Heart left ventricle (tissue), 16 donors: ENCODE results near the gene BICRA. TPM values are rescaled to one million over a fixed set of nuclear protein-coding genes. Genes with fewer than 3 reads are reported as not detected.

Source experiments
- ATAC-seq, 4 donors: fragments of 200-7000 bp; cut with Tn5 transposase; one replicate each; pipeline ENCODE4 v1.9.1; 2020 to 2022; ENCODE audit warnings: moderate library complexity in 4 of 4, mild to moderate bottlenecking in 3 of 4, moderate number of reproducible peaks in 1 of 4
- DNase-seq, 5 donors: peaks; one replicate each; pipeline ENCODE4 v3.0.0-alpha.2; 2020
- H3K27ac ChIP-seq, 12 donors: fragments of 200-600 bp; sonication (generic) in 4 of 12; one replicate each; pipeline versions ENCODE4 v1.5.0 to v1.8.0; 2016 to 2022; ENCODE audit warnings: mild to moderate bottlenecking in 2 of 12
- H3K27me3 ChIP-seq, 9 donors: fragments of 200-600 bp; sonication (generic) in 2 of 9; one replicate each; pipeline versions ENCODE4 v1.5.1 to v1.8.0; 2016 to 2022; ENCODE audit warnings: mild to moderate bottlenecking in 3 of 9
- H3K36me3 ChIP-seq, 9 donors: fragments of 200-600 bp; sonication (generic) in 2 of 9; one replicate each; pipeline versions ENCODE4 v1.5.0 to v1.8.0; 2018 to 2022; ENCODE audit warnings: mild to moderate bottlenecking in 2 of 9
- H3K4me1 ChIP-seq, 12 donors: fragments of 200-600 bp; sonication (generic) in 4 of 12; one replicate each; pipeline versions ENCODE4 v1.5.0 to v1.8.0; 2016 to 2022; ENCODE audit warnings: mild to moderate bottlenecking in 3 of 12
- H3K4me3 ChIP-seq, 12 donors: fragments of 200-600 bp; sonication (generic) in 4 of 12; one replicate each; pipeline versions ENCODE4 v1.5.0 to v1.8.0; 2017 to 2022; ENCODE audit warnings: mild to moderate bottlenecking in 9 of 12, moderate library complexity in 4 of 12
- H3K9me3 ChIP-seq, 12 donors: fragments of 200-600 bp; sonication (generic) in 4 of 12; one replicate each; pipeline versions ENCODE4 v1.5.0 to v1.8.0; 2016 to 2022; ENCODE audit warnings: mild to moderate bottlenecking in 1 of 12
- CTCF ChIP-seq, 12 donors: fragments of 200-600 bp; sonication (generic) in 4 of 12; IDR thresholded peaks; one replicate each; pipeline versions ENCODE4 v1.5.0 to v1.8.0; 2018 to 2022; ENCODE audit warnings: antibody characterized with exemption in 12 of 12, mild to moderate bottlenecking in 5 of 12
- POLR2A ChIP-seq, 2 donors: fragments of 450-650 bp; IDR thresholded peaks; one replicate each; pipeline ENCODE4 v1.6.1; 2017; ENCODE audit warnings: antibody characterized with exemption in 2 of 2, mild to moderate bottlenecking in 2 of 2, moderate library complexity in 2 of 2
- WGBS, 4 donors: extraction: QIAGEN DNeasy Blood & Tissue Kit in 2 of 4; methylation state at CpG; one replicate each; pipeline versions ENCODE4 v1.1.5 to v1.1.7; 2013 to 2018; 5-methylcytosine and 5-hydroxymethylcytosine counted together
- intact Hi-C, 10 donors: fragments of 100-400 bp; cut with DNase I; formaldehyde crosslinking; loops; one replicate each; pipeline versions ENCODE4 v1.11.1 to v1.14.2; 2022
- polyA plus RNA-seq, 2 donors: library from polyadenylated mRNA; stranded (reverse); fragments of 200-250 nt; gene quantifications; one replicate each; pipeline ENCODE4 v1.2.3, GENCODE V29; 2013
- total RNA-seq, 9 donors: library from RNA; depleted of rRNA in 2 of 9; stranded (reverse); fragments of >200 nt in 2 of 9; fragmentation: NEBNext Ultra II Directional in 3 of 9; extraction: Animal tissue kit (Norgen Biotek cat#: 25700) in 3 of 9; gene quantifications; one replicate each; pipeline versions ENCODE4 v1.1.0 to v1.2.4, GENCODE V29; 2016 to 2023
- donor health status: ischemic (EF 13 %, LVEDD 7.1; RV severe dilation, severe dysfunction).
- donor health status: healthy with polysubstance abuse.
- donor health status: DM: no; HTN: yes; CAD: no.
- donor health status: DM: no; HTN: no; CAD: no.
- donor health status: ischemic (EF 25% LVEDD 6.9; RV normal size, moderate dysfunction).
- donor health status: ischemic (EF 25% LVEDD 5.7; RV mildly dilated, moderate dysfunction).
- donor health status: healthy.
- donor health status: DM: yes; HTN: yes; CAD: no.
- donor health status: ischemic (EF 35%, LVEDD 5.7; RV mildly dilated, moderate dysfunction).
- donor health status: nonischemic (EF 11% LVEDD 7.7; RV severe dilation, severe dysfunction).
- donor health status: DM: yes; HTN: yes; CAD: no.
- donor health status: PGD.
- donor health status: ischemic (EF 29% LVEDD 5.4; RV normal size, mild dysfunction).
- donor health status: nonischemic (EF 23%, LVEDD 6.1; RV moderate dilation, normal function).

The BICRA gene
- total and polyA plus RNA-seq, 11 donors, result 5.3 to 14.5 (median 8.5) TPM

GRCh38 chr19:47682939-47683338 lies 74.0 kb downstream of the BICRA start:
- H3K4me3 ChIP-seq, result no peak overlapping the region
- ATAC-seq, result no peak
- no peak for DNase-seq
- TF ChIP-seq CTCF (IDR thresholded peaks at IDR 0.05) (no peak), POLR2A (IDR thresholded peaks at IDR 0.05) (no peak)
- intact Hi-C loops, result no loop called here
- H3K9me3 ChIP-seq, result no peaks in the 10 kb centered on the region
- no peak overlapping the region for H3K27ac ChIP-seq
- no peaks in the 10 kb centered on the region for H3K27me3 ChIP-seq
- peaks cover 0 to 6% (median 0%) of the 10 kb centered on the region in 12 donors for H3K4me1 ChIP-seq
- peaks cover 0 to 45% (median 37%) of the 10 kb centered on the region in 9 donors for H3K36me3 ChIP-seq
- WGBS, 4 donors, result 66 to 74% (median 71%) methylated on average over 6 of the region's 6 CpGs

GRCh38 chr19:47686679-47687450 lies 77.9 kb downstream of the BICRA start:
- intact Hi-C loops, result no loop called here
- ATAC-seq (peak in 1 of 4 donors; percentile 11), DNase-seq (no peak)
- peaks cover 0 to 41% (median 21%) of the 10 kb centered on the region in 9 donors for H3K36me3 ChIP-seq
- WGBS, 4 donors, result 88 to 94% (median 91%) methylated on average over 7 of the region's 7 CpGs
- no peak overlapping the region for H3K4me3 ChIP-seq
- no peak for TF ChIP-seq CTCF (IDR thresholded peaks at IDR 0.05)
- TF ChIP-seq POLR2A (IDR thresholded peaks at IDR 0.05), result no peak
- H3K27ac ChIP-seq, result no peak overlapping the region
- H3K27me3 ChIP-seq, result no peaks in the 10 kb centered on the region
- H3K9me3 ChIP-seq, result no peaks in the 10 kb centered on the region
- H3K4me1 ChIP-seq, result peaks cover 0 to 6% (median 0%) of the 10 kb centered on the region in 12 donors

GRCh38 chr19:47687906-47688305 lies 79.0 kb downstream of the BICRA start:
- Histone ChIP-seq H3K27ac (no peak overlapping the region), H3K9me3 (no peaks in the 10 kb centered on the region), H3K36me3 (peaks cover 0 to 45% (median 22%) of the 10 kb centered on the region in 9 donors), H3K27me3 (no peaks in the 10 kb centered on the region), H3K4me1 (peaks cover 0 to 3% (median 0%) of the 10 kb centered on the region in 12 donors), H3K4me3 (no peak overlapping the region)
- intact Hi-C loops, result no loop called here
- TF ChIP-seq CTCF (IDR thresholded peaks at IDR 0.05) (no peak), POLR2A (IDR thresholded peaks at IDR 0.05) (no peak)
- ATAC-seq (no peak), DNase-seq (no peak)
- 71 to 84% (median 74%) methylated on average over 7 of the region's 7 CpGs for WGBS, 4 donors

- 87 to 98% (median 96%) methylated on average over 5 of the region's 5 CpGs for WGBS, 4 donors
- Histone ChIP-seq H3K36me3 (peaks cover 0 to 40% (median 25%) of the 10 kb centered on the region in 9 donors), H3K4me1 (no peaks in the 10 kb centered on the region), H3K27me3 (no peaks in the 10 kb centered on the region), H3K4me3 (no peak overlapping the region), H3K9me3 (no peaks in the 10 kb centered on the region), H3K27ac (no peak overlapping the region)
- no peak for ATAC-seq
- TF ChIP-seq CTCF (IDR thresholded peaks at IDR 0.05) (no peak), POLR2A (IDR thresholded peaks at IDR 0.05) (no peak)
- intact Hi-C loops, result loop anchor here in 5 of 10 donors (10.0 kb wide), 3 partner anchors 86 to 396 kb away; partner anchors contain the start of genes BICRA (in 3 of the 5) and NAPA (in 3 of the 5)
- no peak for DNase-seq
Measured at GRCh38 chr19:47691090-47691489, 82.2 kb downstream of the BICRA start.
